Measurements from ENCODE around the gene RFPL4A.
A peak's percentile ranks its signal among the peaks of the same experiment; 100 is the strongest.

RFPL4A gene

DNA sequence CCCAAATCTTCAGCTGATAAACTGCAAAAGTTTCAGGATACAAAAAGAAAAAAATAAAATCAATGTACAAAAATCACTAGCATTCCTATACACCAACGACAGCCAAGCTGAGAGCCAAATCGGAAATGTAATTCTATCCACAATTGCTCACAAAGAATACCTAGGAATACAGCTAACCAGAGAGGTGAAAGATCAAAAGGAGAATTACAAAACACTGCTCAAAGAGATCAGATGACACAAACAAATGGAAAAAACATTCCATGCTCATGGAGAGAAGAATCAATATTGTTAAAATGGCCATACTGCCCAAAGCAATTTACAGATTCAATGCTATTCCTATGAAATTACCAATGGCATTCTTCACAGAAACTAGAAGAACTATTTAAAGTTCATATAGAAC, 43.4 kb downstream of the RFPL4A start:
- DNase-seq (ENCODE audit: low spot score) = no peak

DNA sequence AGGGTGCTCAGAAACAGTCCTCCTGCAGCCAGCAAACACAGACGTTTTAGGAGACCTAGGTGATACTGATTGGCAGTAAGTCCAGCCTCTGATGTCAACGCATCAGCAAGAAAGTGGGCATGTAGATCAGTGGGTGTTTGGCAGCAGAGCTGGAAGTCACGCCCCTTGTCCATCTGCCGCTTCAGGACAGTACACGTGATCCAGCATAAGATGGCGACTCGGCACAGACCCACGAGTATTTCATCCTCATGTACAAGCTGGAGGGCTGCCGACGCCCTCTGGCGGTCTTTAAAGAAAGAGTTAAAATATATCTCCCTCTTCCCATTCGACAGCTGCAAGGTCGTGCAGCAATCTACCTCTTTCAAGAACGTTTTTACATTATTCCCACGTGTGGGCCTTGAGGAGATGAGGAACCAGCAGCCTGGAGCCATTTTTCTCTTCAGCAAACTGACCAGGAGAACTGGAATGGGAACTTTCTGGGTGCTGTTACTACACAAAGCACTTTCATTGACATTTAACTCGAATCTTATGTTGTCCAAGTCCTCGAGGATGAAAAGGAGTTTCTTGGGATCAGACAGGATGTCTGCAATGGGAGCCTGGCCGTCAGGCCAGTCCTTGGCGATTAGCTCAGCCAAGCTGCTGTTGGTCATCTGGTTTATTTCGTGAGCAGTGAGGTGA, 50.6 kb downstream of the RFPL4A start:
- peak; percentile 42 for DNase-seq (ENCODE audit: low spot score)

DNA sequence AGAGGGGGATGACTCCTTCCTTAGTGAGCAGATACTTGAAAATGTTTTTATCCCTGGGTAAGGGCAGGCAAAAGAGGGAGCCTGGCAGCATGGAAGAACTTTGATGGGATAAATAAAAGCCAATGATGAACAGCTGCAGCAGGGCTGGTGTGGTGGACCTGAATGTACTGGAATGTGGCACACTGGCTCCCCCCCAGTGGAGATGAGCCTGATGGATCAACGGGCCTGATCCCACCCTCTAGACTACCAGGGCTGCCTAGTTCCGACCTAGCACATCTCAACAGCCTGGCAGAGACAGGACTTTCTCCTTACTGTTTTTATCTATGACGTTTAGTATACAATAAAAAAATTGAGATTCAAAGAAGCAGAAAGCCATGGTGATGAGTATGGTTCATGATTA, 52.4 kb downstream of the RFPL4A start:
- no peak for DNase-seq (ENCODE audit: low spot score)

DNA sequence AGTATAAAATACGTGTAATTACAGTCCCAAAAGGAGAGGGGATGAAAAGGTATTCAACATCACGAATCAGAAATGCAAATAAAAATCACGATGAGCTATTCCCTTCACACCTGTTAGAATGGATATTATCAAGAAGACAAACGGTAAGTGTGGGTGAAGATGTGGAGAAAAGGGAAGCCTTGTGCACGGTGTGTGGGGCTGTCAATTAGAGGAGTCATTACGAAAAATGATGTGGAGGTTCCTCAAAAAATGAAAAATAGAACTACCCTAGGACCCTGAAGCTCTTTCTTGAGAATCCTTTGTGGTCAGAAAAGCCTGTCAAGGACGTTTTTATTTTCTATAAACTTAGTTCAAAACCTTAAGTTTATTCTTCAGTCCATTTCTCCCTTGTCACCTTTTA, 53.6 kb downstream of the RFPL4A start:
- no peak for DNase-seq (ENCODE audit: low spot score)

Data from activated CD4-positive, alpha-beta T cell treated with anti-CD3 and anti-CD28 coated beads, Interleukin-2, Interleukin-4, amounts not matched to agents 100 ng/mL and 50 ng/mL, durations not matched to agents 16 hours and 8 hours (primary cell).